NCI-H146 (cell line): Measurements from ENCODE around the gene HIF1A.
"Not testable (repeated sequence)": the region's sequence is repeated elsewhere in the genome, so short reads cannot be mapped to it uniquely, and the experiment has no call there.

ENCODE experiments used
- DNase-seq: peaks from one replicate; lab custom pipeline; 2025; lab: John Stamatoyannopoulos, UW

HIF1A gene

DNA sequence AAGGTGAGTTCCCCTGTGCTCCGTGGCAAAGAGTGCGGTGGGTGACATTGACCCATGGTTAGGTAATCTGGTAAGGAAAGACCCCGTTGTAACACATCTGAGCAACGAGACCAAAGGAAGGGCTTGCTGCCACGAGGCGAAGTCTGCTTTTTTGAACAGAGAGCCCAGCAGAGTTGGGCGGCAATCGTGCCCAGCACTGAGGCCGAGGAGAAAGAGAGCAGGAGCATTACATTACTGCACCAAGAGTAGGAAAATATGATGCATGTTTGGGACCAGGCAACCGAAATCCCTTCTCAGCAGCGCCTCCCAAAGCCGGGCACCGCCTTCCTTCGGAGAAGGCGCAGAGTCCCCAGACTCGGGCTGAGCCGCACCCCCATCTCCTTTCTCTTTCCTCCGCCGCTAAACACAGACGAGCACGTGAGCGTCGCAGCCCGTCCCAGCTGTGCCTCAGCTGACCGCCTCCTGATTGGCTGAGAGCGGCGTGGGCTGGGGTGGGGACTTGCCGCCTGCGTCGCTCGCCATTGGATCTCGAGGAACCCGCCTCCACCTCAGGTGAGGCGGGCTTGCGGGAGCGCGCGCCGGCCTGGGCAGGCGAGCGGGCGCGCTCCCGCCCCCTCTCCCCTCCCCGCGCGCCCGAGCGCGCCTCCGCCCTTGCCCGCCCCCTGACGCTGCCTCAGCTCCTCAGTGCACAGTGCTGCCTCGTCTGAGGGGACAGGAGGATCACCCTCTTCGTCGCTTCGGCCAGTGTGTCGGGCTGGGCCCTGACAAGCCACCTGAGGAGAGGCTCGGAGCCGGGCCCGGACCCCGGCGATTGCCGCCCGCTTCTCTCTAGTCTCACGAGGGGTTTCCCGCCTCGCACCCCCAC is at the start of gene HIF1A:
Gene HIF1A, plus strand, starts transcription at position 684 of the 865 bp plus-strand sequence. CDS start 292 bp downstream, outside the sequence.
- peak; percentile 96 for DNase-seq

DNA sequence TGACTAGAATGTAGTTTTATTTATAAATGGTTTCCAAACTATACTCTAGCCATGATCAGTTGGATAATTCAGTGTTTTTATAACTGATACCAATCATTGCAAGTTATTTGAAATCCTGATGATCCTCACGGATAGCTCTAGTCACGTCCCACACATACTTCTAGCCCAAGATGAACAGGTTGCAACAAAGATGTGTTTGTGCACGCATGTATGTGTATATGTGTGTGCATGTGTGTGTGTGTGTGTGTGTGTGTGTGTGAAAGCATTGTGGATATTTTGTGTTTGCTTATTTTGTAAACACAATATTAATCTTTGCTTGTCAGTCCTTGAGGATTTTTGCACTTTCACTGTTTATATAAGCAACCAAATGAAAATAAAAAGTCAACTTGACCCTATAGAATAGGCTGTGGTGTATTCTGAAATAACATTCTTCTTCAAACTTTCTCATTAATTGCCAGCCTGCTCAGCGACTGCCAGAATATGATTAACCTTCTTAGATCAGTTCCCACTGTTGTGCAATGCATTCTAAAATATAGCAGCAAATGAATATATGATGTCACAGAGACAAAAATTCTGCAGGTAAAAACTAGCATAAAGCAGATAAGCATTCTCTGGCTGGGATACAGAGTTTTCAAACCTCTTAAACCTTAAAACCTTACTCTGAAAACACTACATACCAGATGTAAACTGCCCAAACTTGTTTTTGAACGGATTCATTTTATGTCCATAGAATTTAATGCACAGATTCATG is 48.8 kb upstream of the HIF1A start:
- no peak for DNase-seq

DNA sequence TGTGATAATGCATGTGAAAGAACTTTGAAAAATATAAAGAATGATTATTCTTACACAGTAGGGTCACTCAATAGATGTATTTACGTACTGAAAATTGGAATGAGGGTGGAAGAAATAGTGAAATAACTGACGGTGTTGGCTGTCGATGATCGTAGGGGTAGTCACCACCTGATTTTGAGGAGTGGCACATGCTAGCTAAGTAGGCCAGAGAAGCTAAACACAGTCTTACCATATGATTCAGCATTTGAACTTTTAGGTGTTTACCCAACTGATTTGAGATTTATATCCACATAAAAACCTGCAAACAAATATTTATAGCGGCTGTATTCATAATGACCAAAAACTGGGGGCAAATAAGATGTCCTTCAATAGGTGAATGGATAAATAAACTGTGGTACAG is 47.6 kb upstream of the HIF1A start:
- no peak for DNase-seq

DNA sequence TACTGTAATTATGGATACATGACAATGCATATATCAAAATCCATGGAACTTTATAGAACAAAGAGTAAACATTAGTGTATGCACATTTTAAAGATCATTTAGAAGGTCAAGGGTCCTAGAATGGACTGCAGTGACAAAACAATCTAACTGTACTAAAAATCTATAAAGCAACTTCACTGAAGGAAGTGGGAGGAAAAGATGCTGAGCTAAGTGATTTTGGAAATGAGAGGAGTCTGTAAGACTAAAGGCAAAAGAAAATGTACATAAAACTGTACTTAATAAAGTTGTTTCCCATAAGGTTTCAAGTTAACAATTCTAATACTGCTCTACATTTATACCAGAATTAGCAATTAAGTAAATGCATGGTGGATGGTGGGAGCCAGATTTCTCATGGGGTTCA is 46.9 kb upstream of the HIF1A start:
- DNase-seq = no peak

DNA sequence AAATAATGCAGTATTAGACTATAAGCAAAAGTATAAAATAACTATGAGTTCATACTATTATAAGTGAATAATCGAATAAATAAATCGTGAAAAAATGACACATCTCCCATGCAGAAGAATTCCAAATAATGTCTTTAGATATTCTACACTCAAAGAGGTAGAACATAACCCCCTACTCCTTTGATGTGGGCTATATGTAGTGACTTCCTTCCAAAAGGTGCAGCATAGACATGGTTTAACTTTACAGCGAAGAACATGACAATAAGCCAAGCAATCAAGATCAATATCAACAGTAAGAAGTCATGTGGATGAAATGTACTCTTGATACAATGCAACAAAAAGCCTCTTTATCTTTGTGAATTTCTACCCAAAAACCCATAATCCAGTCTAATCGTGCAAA is 46.0 kb upstream of the HIF1A start:
- DNase-seq = no peak

DNA sequence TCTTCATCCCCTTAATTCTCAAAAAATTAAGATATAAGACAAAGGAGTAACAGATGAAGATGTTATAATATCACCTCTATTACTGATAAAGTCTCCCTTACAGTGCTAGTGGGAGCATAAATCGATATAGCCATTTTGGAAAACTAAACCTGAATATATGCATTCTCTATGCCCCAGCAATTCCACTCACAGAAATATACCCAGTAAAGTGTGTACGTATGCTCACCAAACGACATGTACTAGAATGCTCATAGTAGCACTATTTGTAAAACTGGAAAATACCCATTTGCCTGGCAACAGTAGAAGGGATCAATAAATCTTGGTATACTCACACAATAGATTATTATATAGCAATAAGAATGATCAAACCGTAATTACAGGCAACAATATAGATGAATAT is 44.0 kb upstream of the HIF1A start:
- no peak for DNase-seq

DNA sequence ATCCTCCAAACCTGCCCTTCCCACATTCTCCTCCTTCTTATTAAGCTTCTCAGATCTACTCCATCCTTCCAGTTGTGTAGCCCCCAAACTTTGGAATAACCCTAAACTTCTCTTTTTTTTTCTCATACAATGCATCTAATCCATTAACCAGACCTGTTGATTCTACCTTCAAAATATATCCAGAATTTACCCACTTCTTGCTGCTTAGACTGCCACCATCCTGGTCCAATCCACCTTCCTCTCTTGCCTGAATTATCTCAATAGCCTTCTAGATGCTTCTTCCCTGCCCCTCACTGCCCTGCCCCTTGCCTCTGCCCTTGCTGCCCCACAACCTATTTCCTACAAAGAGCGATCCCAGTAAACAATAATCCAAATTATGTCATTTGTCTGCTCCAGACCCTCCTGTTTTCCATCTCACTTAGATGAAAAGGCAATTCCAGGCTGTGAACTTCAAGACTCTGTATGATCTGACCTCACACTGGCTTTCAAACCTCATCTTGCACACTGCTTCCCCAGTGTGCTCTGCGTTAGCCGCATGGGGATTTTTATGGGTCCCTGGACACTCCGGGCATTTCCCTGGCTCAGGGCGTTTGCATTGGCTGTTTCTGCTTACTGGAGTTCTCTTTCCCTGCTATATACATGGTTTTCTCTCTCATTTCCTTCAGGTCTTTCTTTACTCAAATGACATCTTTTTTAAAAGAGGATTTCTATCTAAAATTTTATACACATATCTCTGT is 42.6 kb upstream of the HIF1A start:
- DNase-seq = no peak

DNA sequence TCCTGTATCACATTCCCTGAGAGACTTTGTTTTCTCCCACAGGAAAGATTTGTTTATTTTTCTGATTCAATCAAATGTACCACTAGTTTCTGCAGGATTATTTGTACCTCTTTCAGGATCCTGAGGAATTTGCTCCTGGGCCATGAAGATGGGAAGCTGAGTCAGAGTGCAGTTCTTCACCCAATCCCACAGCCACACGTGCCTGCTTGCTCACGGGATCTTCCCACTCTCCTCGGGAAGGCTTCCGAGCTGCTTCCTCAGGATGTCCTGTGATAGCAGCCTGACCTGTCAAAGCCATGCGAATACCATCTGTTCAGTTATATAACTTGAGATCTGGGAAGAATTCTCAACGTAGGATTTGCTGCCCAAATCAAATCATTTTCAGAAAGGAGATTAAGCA is 41.8 kb upstream of the HIF1A start:
- no peak for DNase-seq

DNA sequence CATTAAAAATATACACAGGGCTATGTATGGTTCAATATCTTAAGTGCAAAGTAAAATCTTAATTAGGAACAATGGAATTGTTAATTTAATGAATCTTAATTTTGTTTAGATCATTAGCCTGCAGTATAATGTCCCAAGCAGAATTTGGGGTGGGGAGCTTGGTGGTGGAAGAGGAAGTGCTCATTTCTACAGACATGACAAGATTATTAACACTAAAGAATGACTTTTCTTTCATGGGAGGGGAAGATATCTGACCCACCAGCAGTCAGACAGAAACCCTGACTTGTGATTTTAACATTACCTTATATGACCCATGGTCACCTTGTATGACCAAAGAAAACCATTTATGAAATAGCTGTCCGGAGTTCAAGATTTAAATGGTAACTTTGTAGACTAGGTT is 41.3 kb upstream of the HIF1A start:
- DNase-seq = no peak

DNA sequence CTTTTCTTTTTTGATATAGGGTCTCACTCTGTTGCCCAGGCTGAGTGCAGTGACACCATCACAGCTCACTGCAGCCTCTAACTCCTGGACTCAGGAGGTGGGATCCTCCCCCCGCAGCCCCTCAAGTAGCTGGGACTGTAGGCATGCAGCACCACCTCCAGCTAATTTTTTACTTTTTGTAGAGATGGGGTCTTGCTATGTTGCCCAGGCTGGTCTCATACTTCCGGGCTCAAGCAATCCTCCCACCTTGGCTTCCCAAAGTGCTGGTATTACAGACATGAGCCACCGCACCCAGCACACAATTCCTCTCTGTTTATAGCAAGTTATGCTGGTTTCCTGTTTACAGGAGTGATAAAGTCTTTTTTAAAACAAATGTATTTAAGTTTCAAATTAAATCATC is 39.5 kb upstream of the HIF1A start:
- DNase-seq = no peak

DNA sequence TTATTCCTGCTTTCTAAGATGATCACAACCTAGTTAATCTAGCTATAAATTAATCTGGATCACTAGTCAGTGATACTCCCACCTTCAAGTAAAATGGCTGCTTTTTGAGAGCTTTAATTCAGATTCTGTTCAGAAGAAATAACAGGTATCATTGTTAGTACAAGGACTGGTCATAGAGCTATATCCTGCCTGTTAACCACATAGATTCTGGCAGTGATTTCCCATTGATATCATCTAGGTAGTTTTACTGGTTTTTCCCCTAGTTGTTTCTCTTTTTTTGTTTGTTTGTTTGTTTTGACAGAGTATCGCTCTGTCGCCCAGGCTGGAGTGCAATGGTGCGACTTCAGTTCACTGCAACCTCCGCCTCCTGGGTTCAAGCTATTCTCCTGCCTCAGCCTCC is 39.0 kb upstream of the HIF1A start:
- no peak for DNase-seq

DNA sequence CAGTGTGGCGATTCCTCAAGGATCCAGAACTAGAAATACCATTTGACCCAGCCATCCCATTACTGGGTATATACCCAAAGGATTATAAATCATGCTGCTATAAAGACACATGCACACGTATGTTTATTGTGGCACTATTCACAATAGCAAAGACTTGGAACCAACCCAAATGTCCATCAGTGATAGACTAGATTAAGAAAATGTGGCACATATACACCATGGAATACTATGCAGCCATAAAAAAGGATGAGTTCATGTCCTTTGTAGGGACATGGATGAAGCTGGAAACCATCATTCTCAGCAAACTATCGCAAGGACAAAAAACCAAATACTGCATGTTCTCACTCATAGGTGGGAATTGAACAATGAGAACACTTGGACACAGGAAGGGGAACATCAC is 37.2 kb upstream of the HIF1A start:
- DNase-seq = not testable (repeated sequence)

DNA sequence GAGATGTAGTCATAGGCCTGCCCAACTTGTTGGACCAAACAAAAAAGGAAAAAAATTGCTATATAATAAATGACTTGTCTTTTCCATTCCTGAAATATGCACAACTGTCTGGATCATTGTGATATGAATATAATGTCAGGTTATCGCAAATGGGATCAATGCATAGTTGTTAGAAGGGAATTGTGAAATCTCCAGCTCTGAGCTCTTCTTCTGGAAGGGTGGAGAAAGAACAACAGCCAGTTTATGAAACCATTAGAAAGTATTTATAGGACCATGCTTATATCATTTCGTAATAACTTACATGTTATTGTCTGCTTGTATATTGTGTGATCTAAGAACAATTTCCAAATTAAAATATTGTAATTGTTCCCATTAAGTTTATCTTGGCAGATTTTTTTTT is 35.7 kb upstream of the HIF1A start:
- DNase-seq = no peak

DNA sequence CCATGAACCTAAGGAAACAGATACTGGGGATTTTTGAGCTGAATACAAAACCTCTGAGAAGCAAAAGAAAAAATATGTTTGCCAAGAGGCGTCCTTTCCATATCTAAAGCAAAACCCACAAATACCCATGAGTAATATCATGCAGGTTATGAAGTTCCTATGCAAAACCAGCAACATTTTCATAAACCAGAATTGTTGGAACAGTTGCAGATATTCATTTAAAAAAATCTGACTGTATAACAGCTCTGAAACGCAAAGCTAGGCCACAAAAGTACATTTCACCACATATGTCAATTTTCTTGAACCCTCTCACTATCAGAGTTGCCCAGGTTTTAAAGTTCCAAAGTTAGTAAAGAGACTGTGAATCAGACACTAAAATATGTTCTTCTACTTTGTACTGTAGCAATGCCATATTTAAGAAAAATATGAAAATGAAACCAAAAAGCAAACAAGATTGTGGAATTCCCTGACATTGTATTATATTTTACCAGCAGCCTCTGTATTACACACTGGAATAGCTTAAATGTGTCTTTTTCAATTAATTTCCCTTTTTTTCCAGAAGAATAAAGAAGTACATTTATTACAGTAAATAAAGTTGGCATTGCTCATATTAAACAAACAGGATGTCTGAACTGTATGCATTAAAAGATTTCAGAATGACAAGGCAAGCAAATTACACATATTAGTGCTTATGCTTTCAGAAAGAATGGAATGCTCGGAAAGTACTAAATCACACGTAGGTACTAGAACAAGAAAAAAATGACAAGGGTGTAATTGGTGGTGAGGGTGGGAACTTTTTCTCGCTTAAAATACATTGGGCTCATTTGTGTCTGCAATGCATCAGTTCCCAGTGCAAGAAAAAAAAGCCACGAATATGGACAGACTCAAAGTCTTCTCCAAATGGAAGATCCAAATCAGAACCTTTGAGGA is 33.6 kb upstream of the HIF1A start:
- no peak for DNase-seq

DNA sequence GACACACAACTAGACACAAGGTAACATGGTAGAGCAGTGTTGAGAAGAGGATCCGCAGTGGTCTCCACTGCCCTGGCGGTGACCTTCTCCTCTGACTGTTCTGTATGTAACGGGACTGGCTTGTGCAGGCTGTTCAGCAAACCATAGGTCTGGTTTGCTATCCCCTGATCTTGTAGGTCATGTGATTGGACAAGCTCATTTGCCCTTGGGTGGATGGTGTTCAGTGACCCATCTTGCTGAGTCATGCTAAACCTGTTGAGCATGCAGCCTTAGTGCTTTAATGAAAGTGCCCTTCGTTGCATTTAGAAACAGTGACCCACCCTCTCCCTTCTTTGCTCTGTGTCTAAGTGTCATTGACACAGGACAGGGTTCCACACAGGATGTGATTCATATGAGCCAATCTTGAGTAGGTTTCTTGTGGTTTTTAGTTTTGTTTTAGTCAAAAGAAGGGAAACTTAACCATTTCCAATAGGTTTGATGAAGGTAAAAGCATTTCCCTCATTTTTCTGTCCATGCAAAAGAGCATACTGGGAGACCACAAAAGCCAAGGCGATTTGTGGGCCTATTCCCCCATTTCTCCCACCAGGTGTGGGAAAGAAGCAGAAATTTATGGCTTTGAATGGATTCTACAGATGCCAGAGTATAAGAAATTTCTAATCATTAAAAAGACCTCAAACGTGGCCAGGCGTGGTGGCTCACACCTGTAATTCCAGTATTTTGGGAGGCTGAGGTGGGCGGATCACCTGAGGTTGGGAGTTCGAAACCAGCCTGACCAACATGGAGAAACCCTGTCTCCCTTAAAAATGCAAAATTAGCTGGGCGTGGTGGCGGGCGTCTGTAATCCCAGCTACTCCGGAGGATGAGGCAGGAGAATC is 32.6 kb upstream of the HIF1A start:
- no peak for DNase-seq

DNA sequence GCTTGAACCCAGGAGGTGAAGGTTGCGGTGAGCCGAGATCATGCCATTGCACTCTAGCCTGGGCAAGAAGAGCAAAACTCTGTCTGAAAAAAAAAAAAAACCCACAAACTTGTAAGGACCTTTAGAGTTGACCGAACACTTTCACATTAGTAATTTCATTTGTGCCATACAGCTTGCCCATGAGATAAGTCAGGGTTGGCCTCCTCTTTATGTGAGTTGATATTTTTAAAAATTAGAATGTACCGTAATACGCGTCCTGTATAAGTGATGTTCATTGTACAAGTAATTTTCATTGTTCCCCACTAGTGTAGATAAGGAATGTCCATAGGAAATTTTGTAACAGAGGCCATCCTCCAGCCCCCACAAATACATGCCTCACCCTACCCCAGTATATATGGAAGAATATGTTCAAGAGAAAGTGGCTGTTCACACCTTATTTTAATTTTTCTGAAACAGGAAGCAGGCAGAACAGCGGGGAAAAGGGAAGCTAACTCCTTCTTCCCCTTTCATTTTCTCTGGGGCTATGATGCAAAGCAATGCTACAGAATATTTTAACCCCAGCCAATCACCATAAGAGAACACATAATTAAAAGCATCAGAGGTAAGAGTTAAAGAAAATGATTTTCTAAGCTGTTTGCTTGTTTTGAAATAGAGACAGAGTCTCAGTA is 31.9 kb upstream of the HIF1A start:
- no peak for DNase-seq

DNA sequence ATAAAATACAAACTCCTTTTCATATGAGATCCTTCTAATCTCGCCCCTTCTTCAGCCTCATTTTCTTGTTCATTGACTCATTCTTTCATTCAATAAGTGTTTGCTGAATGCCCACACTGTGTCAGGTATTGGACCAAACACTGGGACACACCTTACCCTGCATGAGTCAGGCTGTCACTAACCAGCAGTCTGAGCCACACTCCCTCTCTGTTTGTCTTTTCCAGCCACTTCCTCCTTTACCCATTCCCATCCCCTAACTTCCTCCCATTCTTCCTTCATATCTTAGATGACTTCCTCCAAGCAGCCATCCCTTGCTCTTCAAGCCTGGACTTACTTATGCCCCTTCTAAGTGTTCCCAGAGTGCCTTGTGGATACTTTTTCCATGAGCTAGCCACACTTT is 27.0 kb upstream of the HIF1A start:
- no peak for DNase-seq

DNA sequence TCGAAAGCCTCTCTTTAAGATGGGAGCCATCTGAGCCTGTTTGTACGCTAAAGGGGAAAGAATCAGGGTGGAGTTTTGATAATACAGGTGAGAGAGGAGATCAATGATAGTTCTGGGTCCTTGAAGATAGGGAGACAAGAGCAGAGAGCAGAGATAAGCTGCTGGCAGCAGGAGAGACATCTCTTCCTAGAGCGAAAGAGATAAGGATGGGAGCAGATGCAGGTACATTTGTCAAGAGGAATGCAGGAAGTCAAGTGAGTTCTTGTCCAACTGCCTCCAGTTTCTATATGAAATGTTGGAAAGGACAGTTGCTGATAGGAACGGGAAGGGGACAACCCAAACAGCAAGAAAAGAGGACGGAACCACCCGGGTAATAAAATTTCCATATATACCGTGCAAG is 24.7 kb upstream of the HIF1A start:
- no peak for DNase-seq

DNA sequence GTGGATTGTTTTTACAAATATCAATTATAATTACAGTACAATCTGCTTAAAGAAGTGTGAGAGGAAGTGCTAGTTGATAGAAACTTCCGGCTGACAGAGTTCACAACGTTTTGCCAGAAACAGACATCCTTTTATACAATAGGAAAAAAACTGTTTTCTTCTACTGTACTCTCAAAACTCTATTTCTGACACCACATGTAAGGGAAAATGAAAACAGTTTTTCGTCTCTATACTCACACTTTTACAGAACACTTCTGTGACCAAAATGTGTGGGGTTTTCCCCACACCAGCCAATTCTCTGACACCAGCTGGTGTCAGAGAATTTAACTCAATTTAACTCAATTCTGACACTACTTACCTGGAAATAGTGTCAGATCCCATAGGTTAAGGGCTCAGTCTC is 24.2 kb upstream of the HIF1A start:
- DNase-seq = no peak

DNA sequence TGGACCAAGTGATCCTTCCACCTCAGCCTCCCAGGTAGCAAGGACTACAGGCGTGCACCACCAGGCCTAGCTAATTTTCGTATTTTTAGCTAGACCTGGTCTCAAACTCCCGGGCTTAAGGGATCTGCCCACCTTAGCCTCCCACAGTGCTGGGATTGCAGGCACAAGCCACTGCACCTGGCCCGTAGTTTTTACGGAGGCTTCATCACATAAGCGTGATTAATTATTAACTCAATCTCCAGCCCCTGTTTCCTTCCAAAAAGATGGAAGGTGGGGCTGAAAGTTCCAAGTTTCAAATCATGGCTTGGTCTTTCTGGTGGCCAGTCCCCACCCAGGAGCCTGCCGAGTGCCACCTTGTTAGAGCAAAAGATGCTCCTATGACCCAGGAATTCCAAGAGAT is 22.5 kb upstream of the HIF1A start:
- no peak for DNase-seq
